Measurements from ENCODE around the gene PDE8B.

The PDE8B gene

GRCh38 chr5:77192441-77193050 lies 17.9 kb upstream of the PDE8B start:
- FAIRE-seq = no peak

DNA sequence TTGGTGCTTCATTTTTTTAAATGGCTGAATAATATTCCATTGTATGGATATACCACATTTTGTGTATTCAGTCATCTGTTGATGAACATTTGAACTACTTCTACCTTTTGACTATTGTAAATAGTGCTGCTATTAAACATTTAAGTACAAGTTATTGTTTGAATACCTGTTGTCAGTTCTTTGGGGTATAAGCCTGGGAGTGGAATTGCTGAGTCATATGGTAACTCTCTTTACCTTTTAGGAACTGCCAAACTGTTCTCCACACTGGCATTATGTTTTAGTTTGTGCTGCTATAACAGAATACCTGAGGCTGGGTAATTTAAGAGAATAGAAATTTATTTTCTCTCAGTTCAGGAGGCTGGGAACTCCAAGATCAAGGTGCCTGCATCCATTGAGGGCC lies 15.7 kb upstream of the PDE8B start:
- no peak for FAIRE-seq

DNA sequence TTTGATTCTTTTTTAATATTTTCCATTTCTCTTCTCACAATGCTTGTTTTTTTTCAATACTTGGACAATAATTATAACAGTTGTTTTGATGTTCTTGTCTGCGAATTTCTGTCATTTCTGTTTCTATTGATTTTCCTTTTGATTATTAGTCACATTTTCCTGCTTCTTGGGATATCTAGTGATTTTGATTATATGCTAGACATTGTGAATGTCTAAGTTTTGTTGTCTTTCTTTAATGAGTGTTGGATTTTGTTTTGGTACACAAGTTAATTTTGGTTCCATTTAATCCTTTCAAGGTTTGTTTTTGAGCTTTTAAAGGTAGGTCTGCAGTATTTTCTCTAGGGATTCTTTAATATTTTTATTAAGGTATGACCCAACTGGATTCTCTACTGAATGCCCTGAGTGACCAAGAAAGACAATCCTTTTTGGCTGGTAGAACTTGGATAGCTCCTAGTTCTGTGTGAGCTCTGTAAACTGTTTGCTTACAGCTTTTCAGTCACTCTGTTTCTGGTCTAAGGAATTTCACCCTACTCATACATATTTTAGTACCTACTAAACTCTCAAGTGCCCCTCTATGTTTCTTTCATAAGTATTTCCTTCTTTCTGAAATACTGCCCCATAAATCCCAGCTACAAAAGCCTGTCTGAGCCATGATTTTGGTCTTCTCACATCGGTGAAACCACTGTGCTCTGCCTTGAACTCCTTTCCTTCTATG lies 12.5 kb upstream of the PDE8B start:
- no peak for FAIRE-seq

DNA sequence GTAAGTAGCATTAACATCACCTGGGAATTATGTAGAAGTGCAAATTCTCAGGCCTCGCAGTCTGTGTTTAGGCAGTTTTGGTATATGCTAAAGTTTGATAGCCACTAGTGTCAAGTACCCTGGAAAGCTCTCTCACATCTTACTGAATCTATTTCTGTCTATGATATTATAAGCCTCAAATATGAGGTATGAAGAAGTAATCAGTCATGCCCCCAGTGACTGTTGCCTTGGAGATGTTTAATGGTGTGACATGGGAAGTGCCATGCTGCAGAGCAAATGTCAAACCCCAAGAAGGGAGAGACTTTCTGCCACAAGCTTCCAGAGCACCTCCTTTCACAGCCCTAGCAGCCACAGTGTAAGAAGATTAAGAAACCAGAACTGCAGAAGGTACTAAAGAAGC lies 9.8 kb upstream of the PDE8B start:
- FAIRE-seq = no peak

GRCh38 chr5:77202145-77202544 lies 8.3 kb upstream of the PDE8B start:
- FAIRE-seq = no peak

GRCh38 chr5:77204967-77205366 lies 5.5 kb upstream of the PDE8B start:
- no peak for FAIRE-seq

DNA sequence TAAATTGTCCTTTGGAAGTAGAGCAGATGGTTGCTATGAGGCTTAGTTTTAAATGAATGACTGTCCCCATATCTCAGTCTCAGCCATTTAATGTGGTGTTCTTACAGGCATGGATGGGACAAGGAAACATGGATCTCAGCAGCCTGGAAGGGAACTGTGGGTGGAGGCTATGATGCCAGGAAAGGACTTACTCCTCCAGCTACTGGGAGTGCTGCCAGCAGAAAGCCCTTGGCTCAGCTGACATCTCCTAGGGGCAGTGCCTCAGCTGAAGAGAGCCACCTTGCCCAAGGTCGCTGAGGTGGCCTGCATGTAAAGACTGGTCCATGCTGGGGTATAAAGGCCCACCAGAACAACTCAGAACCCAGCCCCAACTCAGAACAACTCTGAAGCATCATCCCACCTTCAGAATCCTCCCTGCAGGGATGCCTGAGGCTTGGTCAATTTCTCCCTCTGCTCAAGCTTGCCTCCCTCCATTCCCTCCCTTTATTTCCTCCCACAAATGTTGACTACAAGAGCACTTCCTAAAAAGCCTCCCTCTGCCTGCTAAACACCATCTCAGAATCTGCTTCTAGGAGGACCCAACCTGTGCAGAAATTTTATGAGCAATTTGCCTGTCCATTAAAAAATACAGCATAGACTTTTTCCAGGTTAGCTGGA lies 1.8 kb upstream of the PDE8B start:
- FAIRE-seq = no peak

DNA sequence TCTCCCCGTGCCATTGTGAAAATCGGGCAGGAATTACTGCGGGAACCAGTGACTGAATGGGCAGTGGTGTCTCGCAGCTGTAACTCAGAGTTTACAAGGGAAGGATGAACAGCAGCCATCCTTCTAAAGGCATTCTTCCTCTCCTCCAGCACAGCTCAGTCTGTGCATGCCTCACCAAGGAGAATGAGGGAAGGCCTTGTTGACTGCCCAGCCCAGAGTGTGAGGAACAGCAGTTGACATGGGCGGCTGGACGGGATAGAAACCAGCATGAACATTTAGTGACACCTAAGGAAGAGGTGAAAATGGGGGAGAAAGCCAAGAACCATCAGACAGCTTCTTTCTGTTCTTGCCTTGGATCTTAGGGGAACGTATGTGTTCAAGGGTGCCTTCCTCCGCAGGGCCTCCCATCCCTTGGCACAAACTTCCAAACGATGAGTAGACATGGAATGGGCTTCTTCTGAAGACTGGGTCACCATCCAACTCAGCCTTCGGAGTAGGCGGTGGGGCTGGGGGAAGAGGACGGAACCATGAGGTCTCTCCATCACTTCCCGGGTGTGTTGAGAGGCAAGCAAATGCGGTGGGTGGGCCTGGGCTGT lies 887 bp upstream of the PDE8B start:
- FAIRE-seq = no peak

GRCh38 chr5:77210964-77211690 lies 647 bp downstream of the PDE8B start:
- no peak for FAIRE-seq

DNA sequence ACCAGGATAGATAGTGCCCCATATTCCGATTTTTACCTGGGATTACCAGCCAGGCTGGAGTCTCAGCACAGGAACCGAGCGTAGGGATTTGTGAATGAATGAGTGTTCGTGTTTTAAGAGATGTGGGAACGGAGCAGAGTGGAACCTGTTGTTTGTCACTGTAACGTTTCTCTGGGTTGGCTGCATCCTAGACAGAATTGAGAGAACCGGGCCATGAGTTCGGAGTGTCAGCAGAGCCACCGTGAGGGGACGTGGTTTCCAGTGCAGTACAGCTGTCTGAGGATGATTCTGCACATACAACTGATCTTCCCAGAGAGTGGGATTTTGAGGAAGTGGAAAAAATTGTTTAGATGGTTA lies 1.2 kb downstream of the PDE8B start:
- no peak for FAIRE-seq

DNA sequence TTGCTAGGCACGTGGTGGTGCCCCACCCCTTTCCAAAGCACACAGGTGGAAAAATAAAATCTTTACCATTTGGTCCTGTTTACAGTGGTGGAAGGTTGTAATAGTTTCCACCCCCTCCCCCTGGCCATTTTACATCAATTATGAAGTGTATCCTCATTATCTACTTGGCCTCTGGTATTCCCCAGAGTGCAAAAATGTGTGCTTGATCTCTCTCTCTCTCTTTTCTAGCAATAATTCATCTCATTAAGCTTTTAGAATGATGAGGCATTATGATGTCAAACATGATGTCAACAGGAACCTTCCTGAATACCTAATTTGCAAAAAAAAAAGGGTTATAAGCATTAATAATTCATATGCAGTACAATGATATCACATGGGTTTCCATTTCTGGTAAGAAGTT lies 3.1 kb downstream of the PDE8B start:
- no peak for FAIRE-seq

GRCh38 chr5:77214151-77214550 lies 3.7 kb downstream of the PDE8B start:
- FAIRE-seq = no peak

DNA sequence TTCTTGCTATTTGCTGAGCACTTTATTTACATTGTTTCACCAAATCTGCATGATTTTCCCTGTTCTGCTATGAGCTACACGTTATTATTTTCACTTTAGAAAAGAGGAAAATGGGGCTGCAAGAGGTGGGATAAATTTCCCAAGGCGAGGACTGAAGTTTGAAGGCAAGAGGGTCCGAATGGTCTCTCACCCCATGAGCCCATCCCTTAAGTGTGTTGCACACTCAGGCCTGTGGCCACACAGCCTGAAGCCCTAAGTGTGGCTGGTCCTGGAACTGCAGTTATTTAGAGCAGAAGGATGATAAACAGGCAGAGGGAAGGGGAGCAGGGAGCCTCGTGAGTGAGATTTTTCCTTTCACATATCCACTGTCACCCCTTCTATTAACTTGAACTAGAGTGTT lies 7.8 kb downstream of the PDE8B start:
- no peak for FAIRE-seq

DNA sequence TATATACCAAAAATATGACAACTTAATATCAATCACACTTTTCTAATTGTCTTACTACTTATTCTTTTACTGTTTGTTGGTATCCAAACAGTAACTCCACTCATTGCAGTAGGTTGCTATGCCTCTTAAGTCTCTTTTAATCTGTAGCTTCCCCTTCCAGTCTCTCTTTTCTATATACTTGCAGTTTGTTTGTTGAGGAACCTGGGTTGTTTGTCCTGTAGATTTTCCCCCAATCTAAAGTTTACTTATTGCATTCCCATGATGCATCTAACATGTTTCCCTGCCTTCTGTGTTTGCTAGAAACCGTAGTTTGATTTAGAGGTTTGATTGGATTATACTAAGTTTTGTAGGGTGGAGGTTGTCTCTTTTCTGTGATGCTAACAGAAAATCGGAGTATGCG lies 10.6 kb downstream of the PDE8B start:
- FAIRE-seq = no peak

DNA sequence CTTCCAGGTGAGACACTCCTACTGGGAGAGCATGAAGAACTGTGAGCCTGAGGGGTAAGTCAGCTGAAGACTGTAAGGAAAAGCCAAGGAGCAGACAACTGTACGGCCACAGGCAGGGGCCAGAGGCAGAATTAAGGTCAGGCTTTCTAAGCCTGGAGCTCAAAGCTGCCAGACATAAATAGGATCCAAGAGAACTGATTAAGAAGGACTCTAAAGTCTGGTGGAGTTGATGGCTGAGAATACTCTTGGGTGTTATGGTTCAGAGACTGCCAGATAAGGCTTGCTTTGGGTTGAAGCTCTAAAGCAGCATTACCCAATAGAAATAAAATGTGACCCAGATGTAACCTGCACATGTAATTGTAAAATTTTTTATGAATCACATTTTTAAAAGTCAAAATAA lies 12.2 kb downstream of the PDE8B start:
- FAIRE-seq = no peak

DNA sequence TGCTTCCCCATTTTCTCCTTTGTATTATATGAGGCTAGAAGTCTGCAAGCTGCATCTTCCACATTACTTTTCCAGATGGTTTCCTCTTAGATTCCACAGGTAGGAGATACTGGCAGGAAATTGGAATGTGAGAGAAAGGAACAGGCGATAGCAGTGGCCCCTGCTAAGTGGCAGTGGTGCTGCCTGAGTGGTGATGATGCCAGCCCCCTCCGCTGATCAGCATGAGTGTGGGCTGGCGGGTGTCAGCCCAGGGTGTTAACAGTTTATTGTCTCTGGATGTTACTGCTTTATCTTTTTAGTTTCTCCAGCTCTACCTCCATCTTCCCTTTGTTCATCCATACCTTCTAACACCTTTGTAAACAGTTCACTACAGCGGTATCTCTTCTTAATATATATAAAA lies 13.2 kb downstream of the PDE8B start:
- FAIRE-seq = no peak

GRCh38 chr5:77224672-77225355 lies 14.3 kb downstream of the PDE8B start:
- FAIRE-seq = no peak

DNA sequence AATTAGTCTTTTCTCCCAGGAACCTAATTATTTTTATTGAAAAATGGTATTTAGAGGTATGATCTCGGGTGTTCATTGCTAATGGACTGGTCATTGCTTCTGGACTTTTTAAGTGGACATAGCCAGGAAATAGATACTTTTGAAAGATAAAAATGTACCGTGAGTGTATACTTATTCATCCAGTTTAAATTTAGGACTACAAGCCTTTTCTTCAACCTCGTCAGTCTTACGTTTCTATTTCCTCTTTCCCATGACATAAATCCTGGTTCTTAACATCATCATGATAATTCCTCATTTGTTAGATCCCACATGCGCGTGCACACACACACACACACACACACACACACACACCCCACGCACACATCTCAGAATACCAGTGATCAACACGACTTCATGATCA lies 15.1 kb downstream of the PDE8B start:
- FAIRE-seq = no peak

DNA sequence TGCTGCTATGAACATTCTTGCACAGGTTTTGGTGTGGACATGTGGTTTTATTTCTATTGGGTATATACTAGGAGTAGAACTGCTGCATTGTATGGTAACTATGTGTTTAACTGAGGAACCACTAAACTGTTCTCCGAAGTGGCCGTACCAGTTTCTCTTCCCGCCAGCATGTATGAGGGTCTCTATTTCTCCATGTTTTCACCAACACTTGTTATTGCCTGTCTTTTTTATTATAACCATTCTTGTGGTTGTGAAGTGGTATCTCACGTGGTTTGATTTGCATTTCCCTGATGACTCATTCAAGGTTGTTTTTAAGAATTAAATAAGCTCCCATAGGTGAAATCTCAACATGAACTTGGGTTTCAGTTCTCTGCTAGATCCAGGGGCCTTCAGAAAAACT lies 19.4 kb downstream of the PDE8B start:
- no peak for FAIRE-seq

DNA sequence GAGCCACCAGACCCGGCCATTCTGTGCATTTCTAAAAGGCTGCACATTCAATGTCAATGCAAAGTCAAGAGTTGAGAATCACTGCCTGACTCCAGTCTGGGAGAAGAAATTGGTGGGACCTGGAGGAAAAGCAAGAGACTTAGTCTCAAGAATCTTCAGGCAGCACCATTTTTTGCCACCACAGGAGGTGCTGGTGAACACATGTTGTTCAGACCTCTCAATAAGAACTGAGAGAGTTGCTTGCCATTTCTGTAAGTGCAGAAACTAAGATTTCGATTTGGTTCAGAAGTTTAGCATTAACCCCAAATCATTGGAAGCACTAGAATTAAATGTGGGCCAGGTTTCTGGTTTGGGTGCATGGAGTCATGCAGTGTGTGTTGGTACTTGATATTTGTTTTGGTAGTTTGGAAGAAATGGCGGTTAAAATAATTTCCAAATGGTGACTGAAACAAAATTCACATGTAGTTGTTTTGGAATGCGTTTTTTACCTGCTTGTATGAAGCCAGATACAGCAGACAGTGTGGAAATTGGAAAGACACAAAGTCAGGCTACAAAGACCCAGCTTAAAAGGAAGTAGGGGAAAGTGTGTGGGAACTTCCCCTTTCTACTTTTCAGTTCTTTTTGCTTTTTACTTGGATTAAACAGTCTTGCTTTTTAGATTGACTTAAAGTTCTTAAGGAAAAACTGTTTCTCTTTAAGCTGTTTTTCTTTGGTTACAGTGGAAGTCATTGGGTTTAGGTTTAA lies 20.4 kb downstream of the PDE8B start:
- no peak for FAIRE-seq

- FAIRE-seq = no peak
These were observed 21.1 kb downstream of the PDE8B start for GRCh38 chr5:77231471-77232138.
